Testis (tissue), 3 donors: ENCODE measurements around the gene CTBP1. TPM values are rescaled to one million over a fixed set of nuclear protein-coding genes. Genes with fewer than 3 reads are reported as not detected.
A peak's percentile ranks its signal among the peaks of the same experiment; 100 is the strongest.

Source experiments
- DNase-seq: peaks from one replicate; pipeline ENCODE4 v3.0.0-alpha.2; 2019
- H3K27ac ChIP-seq, 2 donors: fragments of 200-600 bp; sonication (generic); one replicate each; pipeline ENCODE4 v1.5.1; 2019
- H3K27me3 ChIP-seq: fragments of 200-600 bp; sonication (generic); one replicate; pipeline ENCODE4 v1.5.1; 2019
- H3K36me3 ChIP-seq: fragments of 200-600 bp; sonication (generic); one replicate; pipeline ENCODE4 v1.5.1; 2017; ENCODE audit warnings: low read depth; ENCODE audit errors: missing control alignments
- H3K4me1 ChIP-seq: fragments of 200-600 bp; sonication (generic); one replicate; pipeline ENCODE4 v1.5.1; 2019
- H3K4me3 ChIP-seq, 2 donors: fragments of 200-600 bp; sonication (generic); one replicate each; pipeline ENCODE4 v1.5.1; 2017 to 2019
- H3K9me3 ChIP-seq: fragments of 200-600 bp; sonication (generic); one replicate; pipeline ENCODE4 v1.5.1; 2017
- POLR2A ChIP-seq: fragments of 450-650 bp; IDR thresholded peaks from one replicate; pipeline ENCODE4 v1.6.1; 2017; ENCODE audit warnings: antibody characterized with exemption, mild to moderate bottlenecking, moderate library complexity
- WGBS, 2 donors: methylation state at CpG; one replicate each; pipeline ENCODE4 v1.1.5; 2018; 5-methylcytosine and 5-hydroxymethylcytosine counted together
- intact Hi-C: fragments of 100-400 bp; cut with DNase I; formaldehyde crosslinking; loops from one replicate; pipeline ENCODE4 v1.15.1; 2023; ENCODE audit warnings: low total_unique reads
- polyA plus RNA-seq: library from polyadenylated mRNA; stranded (reverse); fragments of 350-450 nt; fragmentation: Illumina TruSeq; extraction: RNeasy Lipid Tissue Mini Kit (QIAGEN cat#74804); gene quantifications from one replicate; pipeline ENCODE4 v1.2.3, GENCODE V29; 2014; ENCODE audit warnings: low read depth, low replicate concordance; ENCODE audit not compliant: insufficient read depth
- total RNA-seq, 2 donors: library from RNA; depleted of rRNA; stranded (reverse); fragments of >200 nt; gene quantifications; one replicate each; pipeline ENCODE4 v1.2.3, GENCODE V29; 2016
- TF ChIP-seq, protein P1 (sequence below), 3 experiments: fragments of 450-650 bp in 2 of 3; fragments of 200-600 bp in 1 of 3; sonication (generic) in 1 of 3; IDR thresholded peaks; one replicate each; pipeline ENCODE4 v1.5.1; 2016 to 2019; ENCODE audit warnings: antibody characterized with exemption in 3 of 3, mild to moderate bottlenecking in 2 of 3, moderate library complexity in 1 of 3

The CTBP1 gene
- total and polyA plus RNA-seq, 3 donors from 2014 or later: 72.6 to 245 (median 240) TPM

DNA sequence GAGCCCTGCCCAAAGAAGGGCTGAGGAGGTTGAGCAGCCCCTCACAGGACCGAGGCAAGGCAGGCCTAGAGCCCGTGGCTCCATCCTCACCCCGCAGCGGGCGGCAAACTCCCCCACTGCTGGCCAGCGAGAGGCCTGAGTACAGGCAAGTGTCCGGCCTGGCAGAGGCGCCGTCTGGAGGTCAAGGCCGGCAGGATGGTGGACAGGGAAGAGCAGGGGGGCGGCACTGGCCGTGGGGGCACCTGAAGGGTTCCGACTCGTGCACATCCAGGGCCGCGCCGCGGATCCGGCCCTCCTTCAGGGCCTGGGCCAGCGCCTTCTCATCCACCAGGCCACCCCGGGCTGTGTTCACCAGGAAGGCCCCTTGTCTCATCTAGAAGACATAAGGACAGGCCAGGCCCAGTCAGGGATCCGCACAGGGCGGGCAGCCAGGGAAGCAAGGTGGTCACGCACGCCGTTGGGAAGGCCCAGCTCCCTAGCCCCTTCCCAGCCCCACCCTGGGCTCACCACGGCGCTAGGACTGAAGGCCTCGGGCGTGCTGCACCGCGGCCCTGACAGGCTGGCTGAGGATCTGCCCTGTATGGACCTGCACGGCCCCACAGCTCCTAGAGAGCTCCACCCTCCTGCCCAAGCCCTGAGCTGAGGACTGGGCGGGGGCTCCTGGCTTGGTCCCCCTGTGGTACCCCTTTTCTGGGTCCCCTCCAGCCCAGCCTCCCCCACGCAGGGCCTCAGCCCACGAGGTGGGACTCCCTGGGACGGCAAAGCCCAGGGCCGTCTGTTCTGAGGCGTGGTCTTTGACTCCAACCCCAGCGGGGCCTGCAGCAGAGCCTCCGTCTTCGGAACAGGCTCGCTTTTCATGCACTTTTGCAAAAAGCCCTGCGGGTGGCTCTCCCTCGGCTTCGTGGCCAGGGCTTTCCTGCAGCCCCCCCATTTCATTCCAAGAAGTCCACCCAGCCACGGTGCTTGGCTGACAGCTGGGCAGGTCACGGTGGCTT, 34.5 kb downstream of the CTBP1 start:
- peak; percentile 47 for DNase-seq
- H3K9me3 ChIP-seq: no peaks in the 10 kb centered on the region
- H3K4me1 ChIP-seq: peaks cover 44% of the 10 kb centered on the region
- H3K4me3 ChIP-seq: no peak overlapping the region
- 85% methylated on average over 18 to 37 of the region's 48 CpGs for WGBS, 2 donors
- no peak overlapping the region for H3K27ac ChIP-seq
- no peaks in the 10 kb centered on the region for H3K27me3 ChIP-seq
- intact Hi-C loops: no loop called here
- TF ChIP-seq, protein P1, sequence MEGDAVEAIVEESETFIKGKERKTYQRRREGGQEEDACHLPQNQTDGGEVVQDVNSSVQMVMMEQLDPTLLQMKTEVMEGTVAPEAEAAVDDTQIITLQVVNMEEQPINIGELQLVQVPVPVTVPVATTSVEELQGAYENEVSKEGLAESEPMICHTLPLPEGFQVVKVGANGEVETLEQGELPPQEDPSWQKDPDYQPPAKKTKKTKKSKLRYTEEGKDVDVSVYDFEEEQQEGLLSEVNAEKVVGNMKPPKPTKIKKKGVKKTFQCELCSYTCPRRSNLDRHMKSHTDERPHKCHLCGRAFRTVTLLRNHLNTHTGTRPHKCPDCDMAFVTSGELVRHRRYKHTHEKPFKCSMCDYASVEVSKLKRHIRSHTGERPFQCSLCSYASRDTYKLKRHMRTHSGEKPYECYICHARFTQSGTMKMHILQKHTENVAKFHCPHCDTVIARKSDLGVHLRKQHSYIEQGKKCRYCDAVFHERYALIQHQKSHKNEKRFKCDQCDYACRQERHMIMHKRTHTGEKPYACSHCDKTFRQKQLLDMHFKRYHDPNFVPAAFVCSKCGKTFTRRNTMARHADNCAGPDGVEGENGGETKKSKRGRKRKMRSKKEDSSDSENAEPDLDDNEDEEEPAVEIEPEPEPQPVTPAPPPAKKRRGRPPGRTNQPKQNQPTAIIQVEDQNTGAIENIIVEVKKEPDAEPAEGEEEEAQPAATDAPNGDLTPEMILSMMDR (IDR thresholded peaks at IDR 0.05): no peak
- no peak for TF ChIP-seq POLR2A
- H3K36me3 ChIP-seq: no peaks in the 10 kb centered on the region

DNA sequence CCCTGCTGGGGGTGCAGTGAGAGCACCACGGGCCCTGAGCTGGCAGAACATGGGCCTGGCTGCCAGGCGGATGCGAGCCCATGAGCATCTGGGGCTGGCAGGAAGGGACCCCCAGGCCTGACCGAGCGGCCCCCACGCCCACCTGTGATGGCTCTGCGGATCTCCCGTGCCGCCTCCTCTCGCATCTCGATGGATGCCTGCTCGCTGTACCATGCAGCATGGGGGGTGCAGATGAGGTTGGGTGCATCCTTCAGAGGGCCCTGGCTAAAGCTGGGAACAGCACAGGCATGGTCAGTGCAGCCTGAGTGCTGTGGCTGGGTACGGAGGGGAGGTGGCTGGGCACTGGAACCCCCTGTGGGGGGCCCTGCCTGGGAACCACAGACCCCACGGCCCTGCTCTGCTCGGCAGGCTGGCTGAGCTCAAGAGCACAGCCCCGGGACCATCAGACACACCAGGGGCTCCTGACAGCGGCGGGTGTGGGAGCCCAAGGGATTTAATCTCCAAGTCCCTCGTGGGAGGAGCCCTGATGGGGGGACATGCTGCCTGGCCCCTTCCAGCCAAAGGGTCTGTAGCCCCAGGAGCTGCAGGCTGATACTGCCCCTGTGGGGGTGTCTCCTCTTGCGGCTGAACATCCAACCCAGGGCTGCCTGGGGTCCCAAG, 35.5 kb downstream of the CTBP1 start:
- no peak overlapping the region for H3K27ac ChIP-seq
- no peak for DNase-seq
- WGBS, 2 donors: 91 to 100% methylated on average over 4 to 15 of the region's 20 CpGs
- no peaks in the 10 kb centered on the region for H3K36me3 ChIP-seq
- TF ChIP-seq, protein P1 (IDR thresholded peaks at IDR 0.05): no peak
- TF ChIP-seq POLR2A: no peak
- H3K4me3 ChIP-seq: no peak overlapping the region
- H3K9me3 ChIP-seq: no peaks in the 10 kb centered on the region
- H3K4me1 ChIP-seq: peaks cover 54% of the 10 kb centered on the region
- intact Hi-C loops: no loop called here
- H3K27me3 ChIP-seq: no peaks in the 10 kb centered on the region

DNA sequence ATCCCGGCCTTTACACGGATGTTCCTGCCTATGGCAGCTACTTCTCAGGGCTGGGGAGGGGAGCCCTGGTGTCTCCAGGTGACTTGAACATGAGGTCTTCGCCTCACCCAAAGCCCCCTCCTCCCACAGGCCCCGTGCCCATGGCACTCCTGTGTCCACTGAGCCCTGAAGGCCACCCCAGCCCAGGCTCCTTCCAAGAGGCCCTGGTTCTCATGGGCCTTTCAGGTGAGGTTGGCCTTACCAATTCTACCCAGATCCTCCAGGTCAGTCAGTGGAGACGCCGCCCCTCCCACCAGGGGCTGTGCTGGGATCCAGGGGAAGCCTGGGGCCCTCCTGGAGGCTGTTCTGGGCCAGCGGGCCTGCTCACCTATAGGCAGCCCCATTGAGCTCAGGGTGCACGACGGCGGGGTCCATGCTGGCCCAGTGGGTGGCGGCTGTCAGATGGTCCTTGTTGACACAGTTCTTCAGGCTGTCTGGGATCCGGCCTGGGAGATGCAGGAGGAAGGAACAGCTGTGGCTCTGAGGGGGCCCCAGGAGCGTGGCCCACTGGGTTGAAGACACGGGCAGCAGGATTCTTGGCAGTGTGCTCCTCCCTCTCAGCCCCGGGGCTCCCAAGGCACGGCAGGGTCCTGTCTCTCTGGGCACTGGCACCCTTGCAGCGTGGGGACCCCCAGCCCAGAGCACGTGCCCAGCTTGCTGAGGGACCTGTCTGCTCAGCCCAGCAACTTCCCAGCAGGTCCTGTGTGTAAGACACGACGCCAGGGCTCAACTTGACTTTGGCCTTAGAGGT, 36.2 kb downstream of the CTBP1 start:
- no peak for DNase-seq
- H3K36me3 ChIP-seq: no peaks in the 10 kb centered on the region
- 95 to 100% methylated on average over 4 to 20 of the region's 20 CpGs for WGBS, 2 donors

DNA sequence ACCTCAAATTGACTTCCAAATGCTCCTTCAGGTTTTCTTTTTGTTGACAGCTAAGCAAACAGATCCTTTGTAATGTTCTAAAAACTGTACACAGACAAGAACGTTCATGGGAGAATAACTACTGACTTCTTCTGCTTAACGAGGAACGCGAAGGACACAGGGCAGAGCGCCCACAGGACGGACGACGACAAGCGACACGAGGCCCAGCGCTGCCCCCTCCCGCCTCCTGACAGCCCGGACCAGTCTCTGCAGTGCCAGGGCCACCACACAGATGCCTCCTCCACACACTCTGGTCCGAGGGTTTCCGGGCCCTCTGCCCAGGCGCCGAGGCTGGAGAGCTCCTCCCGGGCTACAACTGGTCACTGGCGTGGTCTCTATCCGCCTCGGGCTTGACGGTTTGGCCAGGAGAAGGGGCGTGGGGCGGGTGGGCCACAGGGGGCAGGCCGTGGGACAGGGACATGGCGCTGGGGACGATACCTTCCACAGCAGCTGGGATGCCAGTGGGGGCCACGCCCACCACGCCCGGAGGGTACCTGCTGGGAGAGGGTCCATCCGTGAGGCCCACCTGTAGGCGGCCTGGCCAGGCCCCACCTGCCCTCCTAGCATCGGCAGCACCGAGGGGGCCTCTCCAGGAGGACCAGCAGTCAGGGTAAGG, 36.9 kb downstream of the CTBP1 start:
- H3K9me3 ChIP-seq: no peaks in the 10 kb centered on the region
- no peaks in the 10 kb centered on the region for H3K36me3 ChIP-seq
- no peak for DNase-seq
- no peaks in the 10 kb centered on the region for H3K27me3 ChIP-seq
- H3K4me1 ChIP-seq: peaks cover 65% of the 10 kb centered on the region
- no peak for TF ChIP-seq POLR2A
- TF ChIP-seq, protein P1 (IDR thresholded peaks at IDR 0.05): no peak
- WGBS, 2 donors: 73 to 74% methylated on average over 12 to 34 of the region's 34 CpGs
- no peak overlapping the region for H3K4me3 ChIP-seq
- intact Hi-C loops: no loop called here
- H3K27ac ChIP-seq: no peak overlapping the region

More for the DNA sequence above, 36.2 kb downstream of the CTBP1 start:
- peaks cover 61% of the 10 kb centered on the region for H3K4me1 ChIP-seq
- intact Hi-C loops: no loop called here
- no peak for TF ChIP-seq POLR2A
- TF ChIP-seq, protein P1 (IDR thresholded peaks at IDR 0.05): no peak
- H3K9me3 ChIP-seq: no peaks in the 10 kb centered on the region
- no peak overlapping the region for H3K27ac ChIP-seq
- no peak overlapping the region for H3K4me3 ChIP-seq
- no peaks in the 10 kb centered on the region for H3K27me3 ChIP-seq
